ENCODE data around the gene SLC22A23.

SLC22A23 gene

GRCh38 chr6:3235486-3235885 is 221.4 kb downstream of the SLC22A23 start:
- DNase-seq, result no peak

- DNase-seq, result no peak
Observed at GRCh38 chr6:3233904-3234303, 222.9 kb downstream of the SLC22A23 start.

- no peak for DNase-seq
Observed at GRCh38 chr6:3233321-3233720, 223.5 kb downstream of the SLC22A23 start.

- DNase-seq, result no peak
Observed at GRCh38 chr6:3232017-3232945, 224.6 kb downstream of the SLC22A23 start.

- no peak for DNase-seq
Observed at GRCh38 chr6:3231247-3232016, 225.4 kb downstream of the SLC22A23 start.

- DNase-seq, result no peak
Observed at GRCh38 chr6:3230900-3231246, 226.0 kb downstream of the SLC22A23 start.

- DNase-seq, result no peak
Observed at GRCh38 chr6:3230256-3230882, 226.5 kb downstream of the SLC22A23 start.

GRCh38 chr6:3229566-3230178 is 227.2 kb downstream of the SLC22A23 start:
- DNase-seq, result no peak

- peak; percentile 21 for DNase-seq
Observed at GRCh38 chr6:3228771-3229565, 227.9 kb downstream of the SLC22A23 start.

GRCh38 chr6:3228046-3228671 is 228.7 kb downstream of the SLC22A23 start:
- DNase-seq, result no peak

GRCh38 chr6:3227363-3228045 is 229.3 kb downstream of the SLC22A23 start, which contains the start of gene TUBB2B:
Gene TUBB2B (minus strand): TSS chr6:3227653. CDS start chr6:3227543, 110 bp downstream.
- no peak for DNase-seq

GRCh38 chr6:3226481-3227362 is 230.1 kb downstream of the SLC22A23 start:
- no peak for DNase-seq

GRCh38 chr6:3226042-3226441 is 230.8 kb downstream of the SLC22A23 start:
- DNase-seq, result no peak

GRCh38 chr6:3222506-3223038 is 234.3 kb downstream of the SLC22A23 start:
- no peak for DNase-seq

GRCh38 chr6:3221578-3221977 is 235.3 kb downstream of the SLC22A23 start:
- no peak for DNase-seq

GRCh38 chr6:3220366-3220765 is 236.5 kb downstream of the SLC22A23 start:
- DNase-seq, result no peak
